GM12865 (cell line): ENCODE data around the gene SPIN2A.
A peak's percentile ranks its signal among the peaks of the same experiment; 100 is the strongest.
"Not testable (repeated sequence)": the region's sequence is repeated elsewhere in the genome, so short reads cannot be mapped to it uniquely, and the experiment has no call there.

Experiments used
- DNase-seq: peaks from one replicate; pipeline ENCODE4 v3.0.0; 2010; ENCODE audit warnings: low read depth
- H3K4me3 ChIP-seq: 2 replicates; pipeline ENCODE4 v1.5.1; 2011; ENCODE audit warnings: mild to moderate bottlenecking, low read depth, low read length, control low read depth
- TF ChIP-seq, protein P1 (sequence below): IDR thresholded peaks from 2 replicates; pipeline ENCODE4 v1.5.1; 2011; ENCODE audit warnings: low read length, control low read depth, low read depth, inconsistent platforms; ENCODE audit not compliant: insufficient read depth; ENCODE audit errors: missing control alignments

The SPIN2A gene

DNA sequence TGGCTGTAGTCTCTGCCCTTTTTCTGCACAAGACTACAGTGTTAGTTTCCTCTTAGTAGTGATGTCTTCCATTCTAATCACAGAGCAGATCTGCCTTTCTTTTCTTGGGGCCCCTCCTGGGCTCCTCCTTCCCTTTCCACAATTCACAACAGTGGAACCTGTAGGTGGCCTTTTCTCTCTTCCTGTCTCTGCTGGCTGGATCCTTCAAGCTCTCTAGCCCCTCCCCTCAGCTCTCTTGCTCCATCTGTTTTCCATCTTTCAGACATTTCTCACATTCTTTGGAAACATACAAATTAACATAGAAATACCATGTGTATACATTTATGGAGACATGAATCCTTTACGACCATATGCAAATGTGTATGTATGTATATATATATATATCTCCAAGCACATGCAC lies 304 bp upstream of the SPIN2A start:
- DNase-seq, result no peak
- H3K4me3 ChIP-seq, result no peak overlapping the region
- TF ChIP-seq, protein P1, sequence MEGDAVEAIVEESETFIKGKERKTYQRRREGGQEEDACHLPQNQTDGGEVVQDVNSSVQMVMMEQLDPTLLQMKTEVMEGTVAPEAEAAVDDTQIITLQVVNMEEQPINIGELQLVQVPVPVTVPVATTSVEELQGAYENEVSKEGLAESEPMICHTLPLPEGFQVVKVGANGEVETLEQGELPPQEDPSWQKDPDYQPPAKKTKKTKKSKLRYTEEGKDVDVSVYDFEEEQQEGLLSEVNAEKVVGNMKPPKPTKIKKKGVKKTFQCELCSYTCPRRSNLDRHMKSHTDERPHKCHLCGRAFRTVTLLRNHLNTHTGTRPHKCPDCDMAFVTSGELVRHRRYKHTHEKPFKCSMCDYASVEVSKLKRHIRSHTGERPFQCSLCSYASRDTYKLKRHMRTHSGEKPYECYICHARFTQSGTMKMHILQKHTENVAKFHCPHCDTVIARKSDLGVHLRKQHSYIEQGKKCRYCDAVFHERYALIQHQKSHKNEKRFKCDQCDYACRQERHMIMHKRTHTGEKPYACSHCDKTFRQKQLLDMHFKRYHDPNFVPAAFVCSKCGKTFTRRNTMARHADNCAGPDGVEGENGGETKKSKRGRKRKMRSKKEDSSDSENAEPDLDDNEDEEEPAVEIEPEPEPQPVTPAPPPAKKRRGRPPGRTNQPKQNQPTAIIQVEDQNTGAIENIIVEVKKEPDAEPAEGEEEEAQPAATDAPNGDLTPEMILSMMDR, result no peak

GRCh38 chrX:57136589-57136988 lies 608 bp downstream of the SPIN2A start:
- DNase-seq, H3K4me3 ChIP-seq: not testable (repeated sequence)

GRCh38 chrX:57135287-57135686 lies 1.9 kb downstream of the SPIN2A start:
- no peak for DNase-seq
- TF ChIP-seq, protein P1, result no peak
- no peak overlapping the region for H3K4me3 ChIP-seq

DNA sequence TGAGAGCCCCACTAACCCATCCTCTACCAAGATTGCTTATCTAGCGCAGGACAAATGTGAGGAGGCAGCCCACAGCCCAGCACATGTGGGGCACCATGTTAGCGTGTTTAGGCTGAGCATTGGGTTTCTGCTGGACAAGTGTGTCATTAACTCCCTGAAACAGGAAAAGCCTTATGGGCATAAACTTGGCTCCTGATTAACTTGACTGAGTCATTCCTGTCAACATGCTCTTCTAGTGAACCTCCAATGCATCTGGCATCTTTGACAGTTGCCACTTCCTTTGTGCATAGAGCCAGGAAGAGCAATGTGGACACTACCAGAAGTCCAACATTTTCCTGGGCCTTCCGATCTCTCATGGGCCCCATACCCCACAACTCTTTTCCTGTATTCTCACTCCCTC lies 2.5 kb downstream of the SPIN2A start:
- TF ChIP-seq, protein P1, result no peak
- no peak for DNase-seq
- no peak overlapping the region for H3K4me3 ChIP-seq

- no peak overlapping the region for H3K4me3 ChIP-seq
- TF ChIP-seq, protein P1, result no peak
- no peak for DNase-seq
Observed at GRCh38 chrX:57133706-57134105, 3.5 kb downstream of the SPIN2A start.

DNA sequence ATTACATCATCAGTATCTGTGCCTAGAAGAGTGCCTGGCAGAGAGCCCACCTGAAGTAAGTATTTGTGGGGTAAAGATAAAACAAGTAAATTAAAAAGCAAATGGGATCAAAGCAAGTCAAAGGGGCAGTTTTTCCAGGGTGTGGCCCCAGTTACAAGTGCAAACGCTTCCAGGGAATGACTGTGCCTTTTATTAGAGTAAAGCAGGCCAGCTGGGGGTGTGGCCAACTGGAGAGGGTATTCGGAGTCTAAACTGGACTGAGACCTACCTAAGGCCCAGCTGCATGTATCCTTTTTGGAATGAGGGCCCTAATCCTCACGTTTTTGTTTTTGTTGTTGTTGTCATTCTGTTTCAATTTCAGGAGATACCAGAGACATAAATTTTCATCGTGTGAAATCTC lies 3.9 kb downstream of the SPIN2A start:
- not testable (repeated sequence) for DNase-seq, H3K4me3 ChIP-seq

DNA sequence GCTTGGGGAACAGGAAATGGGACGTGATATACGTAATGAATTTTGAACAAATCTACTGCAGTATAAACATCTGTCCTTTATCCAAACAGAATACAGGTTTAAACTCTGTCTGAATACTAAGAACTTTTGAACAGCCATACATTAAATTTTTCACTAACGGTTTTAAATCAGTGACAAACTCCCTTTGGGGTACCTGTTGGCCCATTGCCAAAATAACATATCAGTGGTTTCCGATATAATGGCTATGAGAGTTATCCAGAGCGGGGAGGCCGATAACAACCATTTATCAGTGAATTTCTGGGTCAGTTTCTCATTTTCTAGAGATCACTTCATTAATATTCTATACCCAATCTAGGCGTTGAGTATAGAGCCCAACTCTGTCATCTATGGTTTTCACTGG lies 5.2 kb downstream of the SPIN2A start:
- TF ChIP-seq, protein P1, result no peak
- no peak for DNase-seq
- no peak overlapping the region for H3K4me3 ChIP-seq

GRCh38 chrX:57121816-57122215 lies 15.4 kb downstream of the SPIN2A start:
- TF ChIP-seq, protein P1, result no peak
- no peak for DNase-seq
- peak overlapping the region; percentile 50 for H3K4me3 ChIP-seq
